Omental fat pad (tissue), 4 donors: Measurements from ENCODE around the gene TPPP. TPM values are rescaled to one million over a fixed set of nuclear protein-coding genes. Genes with fewer than 3 reads are reported as not detected.
"Not testable (repeated sequence)": the region's sequence is repeated elsewhere in the genome, so short reads cannot be mapped to it uniquely, and the experiment has no call there.

Experiments
- ATAC-seq: fragments of 150-250 bp; one replicate; pipeline ENCODE4 v1.9.1; 2016; ENCODE audit warnings: mild to moderate bottlenecking, moderate library complexity; ENCODE audit not compliant: low FRiP score
- DNase-seq: peaks from one replicate; pipeline ENCODE4 v3.0.0-alpha.2; 2019; ENCODE audit warnings: low spot score
- CTCF ChIP-seq, 3 donors: fragments of 450-650 bp; IDR thresholded peaks; one replicate each; pipeline ENCODE4 v1.5.1; 2016 to 2017; ENCODE audit warnings: antibody characterized with exemption in 3 of 3, mild to moderate bottlenecking in 3 of 3, moderate library complexity in 2 of 3
- total RNA-seq, 4 donors: library from RNA; depleted of rRNA; stranded (reverse); fragments of >200 nt; gene quantifications; one replicate each; pipeline ENCODE4 v1.1.0, GENCODE V29; 2016

TPPP gene
- 1 to 10 TPM; 3.9 to 7.8 (median 5.5) TPM for total RNA-seq

- peak; percentile 90 for ATAC-seq
- peak; percentile 85 for DNase-seq
These were observed at the start of gene TPPP for GRCh38 chr5:693271-694041. TPPP (minus strand) TSS chr5:693352; CDS start chr5:678060, 15,292 bp downstream.

- not testable (repeated sequence) for ATAC-seq, DNase-seq
These were observed 49.1 kb upstream of the TPPP start for GRCh38 chr5:742276-742675.

- not testable (repeated sequence) for ATAC-seq, DNase-seq
These were observed 41.0 kb upstream of the TPPP start for GRCh38 chr5:734145-734544.

GRCh38 chr5:732754-733454, 39.8 kb upstream of the TPPP start:
- ATAC-seq, DNase-seq: not testable (repeated sequence)

GRCh38 chr5:729225-729624, 36.1 kb upstream of the TPPP start:
- ATAC-seq: peak; percentile 16
- DNase-seq: not testable (repeated sequence)

- ATAC-seq: peak; percentile 54
- not testable (repeated sequence) for DNase-seq
These were observed 33.9 kb upstream of the TPPP start for GRCh38 chr5:727087-727486.

- ATAC-seq, DNase-seq: not testable (repeated sequence)
These were observed 30.7 kb upstream of the TPPP start for GRCh38 chr5:723865-724264.

GRCh38 chr5:723309-723708, 30.2 kb upstream of the TPPP start:
- ATAC-seq, DNase-seq: not testable (repeated sequence)

- DNase-seq, ATAC-seq: not testable (repeated sequence)
These were observed 26.2 kb upstream of the TPPP start for GRCh38 chr5:719379-719778.

- TF ChIP-seq CTCF (IDR thresholded peaks at IDR 0.05): no peak
- DNase-seq (no peak), ATAC-seq (no peak)
These were observed 24.0 kb upstream of the TPPP start for GRCh38 chr5:717143-717542.

- DNase-seq: not testable (repeated sequence)
- peak; percentile 34 for ATAC-seq
These were observed 23.6 kb upstream of the TPPP start for GRCh38 chr5:716740-717139.

GRCh38 chr5:715636-716035, 22.5 kb upstream of the TPPP start:
- ATAC-seq, DNase-seq: not testable (repeated sequence)

GRCh38 chr5:714215-715118, 21.3 kb upstream of the TPPP start:
- not testable (repeated sequence) for ATAC-seq, DNase-seq

GRCh38 chr5:713686-714085, 20.5 kb upstream of the TPPP start:
- ATAC-seq, DNase-seq: not testable (repeated sequence)

GRCh38 chr5:708848-709517, 15.8 kb upstream of the TPPP start:
- peak; percentile 54 for ATAC-seq
- not testable (repeated sequence) for DNase-seq

GRCh38 chr5:708374-708773, 15.2 kb upstream of the TPPP start:
- ATAC-seq, DNase-seq: not testable (repeated sequence)

- not testable (repeated sequence) for DNase-seq, ATAC-seq
These were observed 13.0 kb upstream of the TPPP start for GRCh38 chr5:706127-706526.
